PC-9 (cell line): Measurements from ENCODE around the gene SOX21.

Experiments used
- EZH2 ChIP-seq: fragments of 200-600 bp; sonication (generic); IDR thresholded peaks from 2 replicates; pipeline ENCODE4 v1.8.0; 2017; ENCODE audit warnings: antibody characterized with exemption, low read depth
- TF ChIP-seq, protein P1 (sequence below): fragments of 200-600 bp; sonication (generic); conservative IDR thresholded peaks from 2 replicates; pipeline ENCODE4 v1.6.1; 2017; ENCODE audit warnings: mixed run types, antibody characterized with exemption, mild to moderate bottlenecking, moderate library complexity

DNA sequence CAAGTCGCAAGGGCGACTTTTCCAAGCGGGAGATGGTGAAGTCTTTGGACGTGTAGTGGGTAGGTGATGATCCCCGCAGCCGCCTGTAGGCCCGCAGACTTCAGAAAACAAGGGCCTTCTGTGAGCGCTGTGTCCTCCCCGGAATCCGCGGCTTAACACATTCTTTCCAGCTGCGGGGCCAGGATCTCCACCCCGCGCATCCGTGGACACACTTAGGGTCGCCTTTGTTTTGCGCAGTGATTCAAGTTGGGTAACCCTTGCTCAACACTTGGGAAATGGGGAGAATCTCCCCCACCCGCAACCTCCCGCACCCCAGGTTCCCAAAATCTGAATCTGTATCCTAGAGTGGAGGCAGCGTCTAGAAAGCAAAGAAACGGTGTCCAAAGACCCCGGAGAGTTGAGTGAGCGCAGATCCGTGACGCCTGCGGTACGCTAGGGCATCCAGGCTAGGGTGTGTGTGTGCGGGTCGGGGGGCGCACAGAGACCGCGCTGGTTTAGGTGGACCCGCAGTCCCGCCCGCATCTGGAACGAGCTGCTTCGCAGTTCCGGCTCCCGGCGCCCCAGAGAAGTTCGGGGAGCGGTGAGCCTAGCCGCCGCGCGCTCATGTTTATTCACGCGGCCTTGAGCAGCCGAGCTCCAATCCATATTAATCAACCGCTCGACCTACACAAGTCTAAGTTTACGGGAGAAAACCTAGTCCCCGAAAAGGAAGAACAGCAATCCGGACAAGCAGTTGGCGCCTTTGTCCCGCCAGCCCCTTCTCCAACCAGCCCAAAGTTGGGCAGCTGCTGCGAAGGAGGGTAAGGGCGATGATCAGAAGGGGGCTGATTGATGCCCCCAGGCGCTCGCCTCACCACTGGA is 9.9 kb downstream of the SOX21 start:
- TF ChIP-seq, protein P1, sequence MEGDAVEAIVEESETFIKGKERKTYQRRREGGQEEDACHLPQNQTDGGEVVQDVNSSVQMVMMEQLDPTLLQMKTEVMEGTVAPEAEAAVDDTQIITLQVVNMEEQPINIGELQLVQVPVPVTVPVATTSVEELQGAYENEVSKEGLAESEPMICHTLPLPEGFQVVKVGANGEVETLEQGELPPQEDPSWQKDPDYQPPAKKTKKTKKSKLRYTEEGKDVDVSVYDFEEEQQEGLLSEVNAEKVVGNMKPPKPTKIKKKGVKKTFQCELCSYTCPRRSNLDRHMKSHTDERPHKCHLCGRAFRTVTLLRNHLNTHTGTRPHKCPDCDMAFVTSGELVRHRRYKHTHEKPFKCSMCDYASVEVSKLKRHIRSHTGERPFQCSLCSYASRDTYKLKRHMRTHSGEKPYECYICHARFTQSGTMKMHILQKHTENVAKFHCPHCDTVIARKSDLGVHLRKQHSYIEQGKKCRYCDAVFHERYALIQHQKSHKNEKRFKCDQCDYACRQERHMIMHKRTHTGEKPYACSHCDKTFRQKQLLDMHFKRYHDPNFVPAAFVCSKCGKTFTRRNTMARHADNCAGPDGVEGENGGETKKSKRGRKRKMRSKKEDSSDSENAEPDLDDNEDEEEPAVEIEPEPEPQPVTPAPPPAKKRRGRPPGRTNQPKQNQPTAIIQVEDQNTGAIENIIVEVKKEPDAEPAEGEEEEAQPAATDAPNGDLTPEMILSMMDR = no peak
- no peak for TF ChIP-seq EZH2
